ENCODE results near the gene C1QTNF4.

The C1QTNF4 gene

GRCh38 chr11:47578524-47579494, 15.4 kb downstream of the C1QTNF4 start, which contains the start of the genes KBTBD4 and NDUFS3:
TSS of gene KBTBD4 (minus strand) at chr11:47578970. CDS start at chr11:47578951, 19 bp downstream.
TSS of gene NDUFS3 (plus strand) at chr11:47579074. CDS start at chr11:47579092, 18 bp downstream.
- no peak for TF ChIP-seq CTCF (IDR thresholded peaks at IDR 0.05)

GRCh38 chr11:47577460-47578041, 16.7 kb downstream of the C1QTNF4 start:
- no peak for TF ChIP-seq CTCF (IDR thresholded peaks at IDR 0.05)

- TF ChIP-seq CTCF (IDR thresholded peaks at IDR 0.05) = no peak
These were observed 20.9 kb downstream of the C1QTNF4 start for GRCh38 chr11:47573321-47573720.

- TF ChIP-seq CTCF (IDR thresholded peaks at IDR 0.05) = no peak
These were observed 21.4 kb downstream of the C1QTNF4 start for GRCh38 chr11:47572715-47573255.

GRCh38 chr11:47571895-47572294, 22.3 kb downstream of the C1QTNF4 start:
- no peak for TF ChIP-seq CTCF (IDR thresholded peaks at IDR 0.05)

GRCh38 chr11:47571357-47571729, 22.9 kb downstream of the C1QTNF4 start:
- TF ChIP-seq CTCF (IDR thresholded peaks at IDR 0.05) = no peak

- TF ChIP-seq CTCF (IDR thresholded peaks at IDR 0.05) = no peak
These were observed 23.4 kb downstream of the C1QTNF4 start for GRCh38 chr11:47570651-47571356.

Measured in LNCAP (cell line).